D721Med (cell line): Measurements from ENCODE around the gene TBC1D7.

Experiments
- DNase-seq: peaks from one replicate; pipeline ENCODE4 v3.0.0; 2011; ENCODE audit warnings: low spot score; ENCODE audit not compliant: insufficient read length
- FAIRE-seq: peaks from 2 replicates; lab custom pipeline; 2011; peaks lifted over from hg19 to GRCh38; lab: Jason Lieb, UNC
- CTCF ChIP-seq: IDR thresholded peaks from 2 replicates; pipeline ENCODE4 v1.5.1; 2012; ENCODE audit warnings: mild to moderate bottlenecking, control low read depth; ENCODE audit not compliant: insufficient read depth; ENCODE audit errors: missing control alignments

The TBC1D7 gene

GRCh38 chr6:13365320-13365719 lies 37.0 kb upstream of the TBC1D7 start:
- DNase-seq = no peak
- no peak for FAIRE-seq
- TF ChIP-seq CTCF = no peak

- no peak for TF ChIP-seq CTCF
- no peak for FAIRE-seq
- no peak for DNase-seq
Measured at GRCh38 chr6:13364842-13365241, 36.5 kb upstream of the TBC1D7 start.

- FAIRE-seq = no peak
Measured at GRCh38 chr6:13362412-13362811, 34.1 kb upstream of the TBC1D7 start.

GRCh38 chr6:13360671-13361540 lies 32.6 kb upstream of the TBC1D7 start:
- TF ChIP-seq CTCF = no peak
- FAIRE-seq (no peak), DNase-seq (no peak)

More at GRCh38 chr6:13362412-13362811, 34.1 kb upstream of the TBC1D7 start:
- no peak for DNase-seq
- no peak for TF ChIP-seq CTCF

- FAIRE-seq = no peak
- DNase-seq = no peak
- TF ChIP-seq CTCF = no peak
Measured at GRCh38 chr6:13359287-13359686, 30.9 kb upstream of the TBC1D7 start.

GRCh38 chr6:13358511-13358910 lies 30.2 kb upstream of the TBC1D7 start:
- DNase-seq = no peak
- no peak for FAIRE-seq
- no peak for TF ChIP-seq CTCF

GRCh38 chr6:13357551-13358075 lies 29.3 kb upstream of the TBC1D7 start:
- DNase-seq (no peak), FAIRE-seq (no peak)
- no peak for TF ChIP-seq CTCF
